Kidney (tissue), 14 donors: Measurements from ENCODE around the gene NOL4L. TPM values are rescaled to one million over a fixed set of nuclear protein-coding genes. Genes with fewer than 3 reads are reported as not detected.

ENCODE experiments used
- DNase-seq, 5 donors: peaks; one replicate each; pipeline ENCODE4 v3.0.0-alpha.2; 2013 to 2020
- FAIRE-seq: peaks from 2 replicates; lab custom pipeline; 2012; peaks lifted over from hg19 to GRCh38; lab: Jason Lieb, UNC
- H3K27ac ChIP-seq, 2 donors: one replicate each; pipeline ENCODE4 v1.7.0; 2013; ENCODE audit warnings: low read depth in 2 of 2, low read length in 2 of 2, inconsistent platforms in 1 of 2
- H3K27me3 ChIP-seq: one replicate; pipeline ENCODE4 v1.7.1; 2013; ENCODE audit warnings: low read length, inconsistent platforms; ENCODE audit not compliant: control insufficient read depth, insufficient read depth
- H3K36me3 ChIP-seq, 3 donors: one replicate each; pipeline versions ENCODE4 v1.7.0 to v1.7.1; 2013; ENCODE audit warnings: low read length in 3 of 3, control low read depth in 1 of 3, inconsistent platforms in 1 of 3; ENCODE audit not compliant: insufficient read depth in 3 of 3, control insufficient read depth in 2 of 3
- H3K4me1 ChIP-seq, 3 donors: one replicate each; pipeline versions ENCODE4 v1.7.0 to v1.7.1; 2013; ENCODE audit warnings: low read length in 3 of 3, inconsistent platforms in 1 of 3, low read depth in 1 of 3; ENCODE audit not compliant: control insufficient read depth in 2 of 3, insufficient read depth in 2 of 3
- H3K4me3 ChIP-seq, 3 donors: one replicate each; pipeline versions ENCODE4 v1.7.0 to v1.8.1; 2013; ENCODE audit warnings: low read length in 3 of 3, control low read depth in 1 of 3, inconsistent platforms in 1 of 3
- H3K9ac ChIP-seq, 3 donors: one replicate each; pipeline versions ENCODE4 v1.7.0 to v1.7.1; 2013; ENCODE audit warnings: low read length in 3 of 3, control low read depth in 1 of 3, inconsistent platforms in 1 of 3
- H3K9me3 ChIP-seq, 3 donors: one replicate each; pipeline versions ENCODE4 v1.7.0 to v1.7.1; 2013; ENCODE audit warnings: low read length in 3 of 3, control low read depth in 1 of 3, inconsistent platforms in 1 of 3; ENCODE audit not compliant: control insufficient read depth in 2 of 3, insufficient read depth in 1 of 3
- intact Hi-C: fragments of 100-400 bp; cut with DNase I; formaldehyde crosslinking; loops from one replicate; pipeline ENCODE4 v1.11.1; 2022
- polyA plus RNA-seq: library from polyadenylated mRNA; stranded (reverse); fragments of 350-450 nt; fragmentation: Illumina TruSeq; extraction: RNeasy Lipid Tissue Mini Kit (QIAGEN cat#74804); gene quantifications from one replicate; pipeline ENCODE4 v1.2.3, GENCODE V29; 2014; ENCODE audit warnings: low read depth, low replicate concordance; ENCODE audit not compliant: insufficient read depth
- total RNA-seq: library from RNA; stranded (reverse); fragmentation: NEBNext Ultra II Directional; extraction: Animal tissue kit (Norgen Biotek cat#: 25700); gene quantifications from one replicate; pipeline ENCODE4 v1.2.1, GENCODE V29; 2021
- TF ChIP-seq, protein P1 (sequence below): IDR thresholded peaks from 3 replicates; pipeline ENCODE4 v1.5.1; 2012; ENCODE audit warnings: mild to moderate bottlenecking, moderate library complexity, borderline replicate concordance; ENCODE audit not compliant: insufficient read depth; ENCODE audit errors: extremely low read depth
- donor health status: control.
- donor health status: control.
- donor health status: control.
- donor health status: control.
- donor health status: control.
- donor health status: DM: yes; HTN: yes; CAD: no.
- donor health status: Normal renal cell carcinoma (clear cell type).

The NOL4L gene
- total and polyA plus RNA-seq, 2 donors from 2014 or later, result 14.1 to 19.4 TPM

DNA sequence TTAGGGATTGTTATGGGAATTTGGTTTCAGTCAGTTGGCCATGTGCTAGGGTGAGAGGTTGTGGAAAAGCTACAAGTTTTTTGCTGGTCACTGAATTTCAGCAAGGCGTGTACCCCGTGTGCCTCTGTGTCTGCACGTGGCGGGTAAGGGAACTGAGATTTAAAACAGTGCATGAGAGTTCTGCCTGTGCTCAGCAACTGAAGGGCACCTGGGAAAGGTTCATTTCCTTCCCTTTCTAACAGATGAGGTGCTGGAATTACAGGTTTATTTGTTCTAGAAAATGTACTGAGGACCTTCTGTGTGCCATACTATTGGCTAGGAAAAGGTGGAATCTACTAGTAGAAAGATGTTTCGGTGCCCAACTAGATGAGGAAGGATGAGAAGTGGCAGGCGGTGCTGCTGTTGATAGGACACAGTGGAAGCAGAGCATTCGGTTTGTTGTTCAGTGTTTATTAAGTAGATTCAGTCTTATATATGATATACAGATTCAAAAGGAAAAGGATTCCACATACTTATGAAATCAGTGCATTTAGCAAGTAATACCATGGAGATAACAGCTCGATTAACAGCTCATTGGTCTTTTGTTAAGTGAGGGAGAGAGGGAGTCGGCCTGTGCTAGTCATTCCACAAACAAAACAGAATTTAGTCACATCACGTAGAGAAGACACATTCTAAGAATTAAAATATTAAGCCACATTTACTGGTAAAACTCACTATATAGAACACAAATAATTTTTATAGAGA, 142.3 kb downstream of the NOL4L start:
- H3K27me3 ChIP-seq, result no peaks in the 10 kb centered on the region
- H3K4me3 ChIP-seq, result no peak overlapping the region
- no peak overlapping the region for H3K27ac ChIP-seq
- DNase-seq, result no peak
- H3K9me3 ChIP-seq, result no peaks in the 10 kb centered on the region
- no peak for FAIRE-seq
- TF ChIP-seq, protein P1, sequence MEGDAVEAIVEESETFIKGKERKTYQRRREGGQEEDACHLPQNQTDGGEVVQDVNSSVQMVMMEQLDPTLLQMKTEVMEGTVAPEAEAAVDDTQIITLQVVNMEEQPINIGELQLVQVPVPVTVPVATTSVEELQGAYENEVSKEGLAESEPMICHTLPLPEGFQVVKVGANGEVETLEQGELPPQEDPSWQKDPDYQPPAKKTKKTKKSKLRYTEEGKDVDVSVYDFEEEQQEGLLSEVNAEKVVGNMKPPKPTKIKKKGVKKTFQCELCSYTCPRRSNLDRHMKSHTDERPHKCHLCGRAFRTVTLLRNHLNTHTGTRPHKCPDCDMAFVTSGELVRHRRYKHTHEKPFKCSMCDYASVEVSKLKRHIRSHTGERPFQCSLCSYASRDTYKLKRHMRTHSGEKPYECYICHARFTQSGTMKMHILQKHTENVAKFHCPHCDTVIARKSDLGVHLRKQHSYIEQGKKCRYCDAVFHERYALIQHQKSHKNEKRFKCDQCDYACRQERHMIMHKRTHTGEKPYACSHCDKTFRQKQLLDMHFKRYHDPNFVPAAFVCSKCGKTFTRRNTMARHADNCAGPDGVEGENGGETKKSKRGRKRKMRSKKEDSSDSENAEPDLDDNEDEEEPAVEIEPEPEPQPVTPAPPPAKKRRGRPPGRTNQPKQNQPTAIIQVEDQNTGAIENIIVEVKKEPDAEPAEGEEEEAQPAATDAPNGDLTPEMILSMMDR, result no peak
- H3K9ac ChIP-seq, result no peak overlapping the region
- H3K36me3 ChIP-seq, result peaks cover 12 to 17% (median 12%) of the 10 kb centered on the region in 3 donors
- peaks cover 0 to 10% (median 7%) of the 10 kb centered on the region in 3 donors for H3K4me1 ChIP-seq
- intact Hi-C loops, result no loop called here

DNA sequence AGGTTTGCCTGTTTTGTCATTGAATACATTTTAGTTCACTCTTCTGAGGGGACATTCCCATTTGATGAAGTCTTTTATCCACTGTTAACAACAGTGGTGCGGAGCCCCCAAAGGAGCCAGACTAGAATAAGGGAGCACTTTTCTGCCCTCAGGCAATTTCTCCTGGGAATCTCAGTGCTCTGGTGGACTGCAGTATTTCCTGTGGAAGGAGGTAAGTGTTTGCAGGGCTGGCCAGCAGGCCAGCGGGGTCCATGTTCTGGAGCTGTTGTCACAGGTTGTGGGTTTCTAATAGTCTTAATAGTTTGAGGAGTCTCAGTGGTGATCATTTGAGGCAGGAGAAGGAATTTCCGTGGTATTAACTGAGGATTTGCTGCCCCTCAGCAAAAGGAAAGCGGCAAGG, 143.5 kb downstream of the NOL4L start:
- H3K27ac ChIP-seq, result no peak overlapping the region
- DNase-seq, result no peak
- H3K36me3 ChIP-seq, result peaks cover 9 to 21% (median 17%) of the 10 kb centered on the region in 3 donors
- TF ChIP-seq, protein P1, result no peak
- FAIRE-seq, result no peak
- no peak overlapping the region for H3K4me3 ChIP-seq
- no peaks in the 10 kb centered on the region for H3K27me3 ChIP-seq
- intact Hi-C loops, result no loop called here
- H3K9me3 ChIP-seq, result no peaks in the 10 kb centered on the region
- H3K9ac ChIP-seq, result no peak overlapping the region
- peaks cover 0 to 14% (median 7%) of the 10 kb centered on the region in 3 donors for H3K4me1 ChIP-seq

DNA sequence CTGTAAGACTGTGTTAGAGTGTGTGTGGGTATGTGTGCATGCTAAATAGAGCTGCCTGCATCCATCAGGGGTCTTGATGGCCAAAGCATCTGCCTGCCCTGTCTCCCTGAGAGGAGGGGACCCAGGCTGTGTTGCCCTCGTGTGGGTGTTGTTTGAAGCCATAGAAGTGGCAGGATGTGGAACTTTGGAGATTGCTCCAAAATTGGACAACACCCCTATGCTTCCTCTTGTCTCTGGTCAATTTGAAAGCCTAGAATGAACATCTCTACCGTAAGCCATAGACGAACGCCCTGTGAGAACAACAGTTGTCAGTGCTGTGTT, 144.4 kb downstream of the NOL4L start:
- no peaks in the 10 kb centered on the region for H3K9me3 ChIP-seq
- H3K4me1 ChIP-seq, result peaks cover 0 to 12% (median 7%) of the 10 kb centered on the region in 3 donors
- DNase-seq (no peak), FAIRE-seq (no peak)
- H3K27ac ChIP-seq, result no peak overlapping the region
- no peak overlapping the region for H3K9ac ChIP-seq
- intact Hi-C loops, result no loop called here
- H3K4me3 ChIP-seq, result no peak overlapping the region
- no peaks in the 10 kb centered on the region for H3K27me3 ChIP-seq
- H3K36me3 ChIP-seq, result peaks cover 9 to 26% (median 26%) of the 10 kb centered on the region in 3 donors
- TF ChIP-seq, protein P1, result no peak
